SH-SY5Y (cell line): ENCODE results near the gene MAPK12.

Source experiments
- GATA2 ChIP-seq: IDR thresholded peaks from 2 replicates; pipeline ENCODE4 v1.6.1; 2011; ENCODE audit warnings: mild to moderate bottlenecking, low read depth, low read length
- GATA3 ChIP-seq: IDR thresholded peaks from 2 replicates; pipeline ENCODE4 v1.6.1; 2011; ENCODE audit warnings: low read depth, mild to moderate bottlenecking, low read length, moderate library complexity

DNA sequence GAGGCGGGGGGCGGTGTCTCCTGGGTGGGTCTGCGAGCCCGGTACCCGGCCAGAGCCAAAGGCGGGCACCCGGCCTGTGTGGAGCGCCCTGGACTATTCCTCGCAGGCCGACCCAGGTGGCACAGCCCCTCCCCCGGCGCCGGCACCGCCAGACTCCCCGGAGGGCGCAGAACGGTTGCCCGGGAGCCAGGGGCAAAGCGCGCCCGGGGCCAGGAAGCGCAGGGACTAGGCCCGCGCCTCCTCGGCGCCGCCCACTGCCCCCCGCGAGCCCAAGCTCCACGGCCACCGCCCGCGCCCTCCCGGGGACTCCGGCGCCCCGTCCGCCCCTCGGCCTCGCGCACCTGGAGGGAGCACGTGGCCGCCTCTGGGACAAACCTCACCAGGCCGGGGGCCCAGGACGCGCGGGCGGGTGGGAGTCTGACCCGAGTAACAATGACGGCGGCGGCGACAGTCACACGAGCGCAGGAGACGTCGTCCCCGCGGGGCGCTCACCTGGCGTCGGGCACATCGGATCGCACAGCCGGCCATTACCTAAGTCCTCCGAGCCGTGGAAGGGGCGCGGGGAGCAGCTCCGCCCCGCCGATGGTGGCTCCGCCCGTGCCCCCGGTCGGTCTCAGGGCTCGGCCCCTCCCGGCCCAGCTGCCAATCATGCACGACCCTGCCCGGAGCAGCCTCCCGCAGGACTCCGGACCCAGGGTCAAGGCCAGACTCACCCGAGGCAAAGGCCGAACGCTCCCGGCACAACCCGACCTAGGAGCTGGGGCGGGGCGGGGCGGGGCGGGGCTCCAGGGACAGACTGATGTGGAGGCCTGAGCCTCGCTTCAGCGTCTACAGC lies 38.5 kb upstream of the MAPK12 start:
- TF ChIP-seq GATA2 (no peak), GATA3 (no peak)
